GM12865 (cell line): ENCODE measurements around the gene CAST.
"Not testable (repeated sequence)": the region's sequence is repeated elsewhere in the genome, so short reads cannot be mapped to it uniquely, and the experiment has no call there.

ENCODE experiments used
- DNase-seq: peaks from one replicate; pipeline ENCODE4 v3.0.0; 2010; ENCODE audit warnings: low read depth
- H3K4me3 ChIP-seq: 2 replicates; pipeline ENCODE4 v1.5.1; 2011; ENCODE audit warnings: mild to moderate bottlenecking, low read depth, low read length, control low read depth
- TF ChIP-seq, protein P1 (sequence below): IDR thresholded peaks from 2 replicates; pipeline ENCODE4 v1.5.1; 2011; ENCODE audit warnings: low read length, control low read depth, low read depth, inconsistent platforms; ENCODE audit not compliant: insufficient read depth; ENCODE audit errors: missing control alignments

CAST gene

GRCh38 chr5:96661855-96662724 is at the start of gene CAST:
CAST (plus strand) TSS chr5:96662376; CDS start chr5:96662423, 47 bp downstream.
- TF ChIP-seq, protein P1, sequence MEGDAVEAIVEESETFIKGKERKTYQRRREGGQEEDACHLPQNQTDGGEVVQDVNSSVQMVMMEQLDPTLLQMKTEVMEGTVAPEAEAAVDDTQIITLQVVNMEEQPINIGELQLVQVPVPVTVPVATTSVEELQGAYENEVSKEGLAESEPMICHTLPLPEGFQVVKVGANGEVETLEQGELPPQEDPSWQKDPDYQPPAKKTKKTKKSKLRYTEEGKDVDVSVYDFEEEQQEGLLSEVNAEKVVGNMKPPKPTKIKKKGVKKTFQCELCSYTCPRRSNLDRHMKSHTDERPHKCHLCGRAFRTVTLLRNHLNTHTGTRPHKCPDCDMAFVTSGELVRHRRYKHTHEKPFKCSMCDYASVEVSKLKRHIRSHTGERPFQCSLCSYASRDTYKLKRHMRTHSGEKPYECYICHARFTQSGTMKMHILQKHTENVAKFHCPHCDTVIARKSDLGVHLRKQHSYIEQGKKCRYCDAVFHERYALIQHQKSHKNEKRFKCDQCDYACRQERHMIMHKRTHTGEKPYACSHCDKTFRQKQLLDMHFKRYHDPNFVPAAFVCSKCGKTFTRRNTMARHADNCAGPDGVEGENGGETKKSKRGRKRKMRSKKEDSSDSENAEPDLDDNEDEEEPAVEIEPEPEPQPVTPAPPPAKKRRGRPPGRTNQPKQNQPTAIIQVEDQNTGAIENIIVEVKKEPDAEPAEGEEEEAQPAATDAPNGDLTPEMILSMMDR, result no peak
- peak within 1 kb of the TSS; percentile 70 for H3K4me3 ChIP-seq
- DNase-seq, result peak; percentile 95

DNA sequence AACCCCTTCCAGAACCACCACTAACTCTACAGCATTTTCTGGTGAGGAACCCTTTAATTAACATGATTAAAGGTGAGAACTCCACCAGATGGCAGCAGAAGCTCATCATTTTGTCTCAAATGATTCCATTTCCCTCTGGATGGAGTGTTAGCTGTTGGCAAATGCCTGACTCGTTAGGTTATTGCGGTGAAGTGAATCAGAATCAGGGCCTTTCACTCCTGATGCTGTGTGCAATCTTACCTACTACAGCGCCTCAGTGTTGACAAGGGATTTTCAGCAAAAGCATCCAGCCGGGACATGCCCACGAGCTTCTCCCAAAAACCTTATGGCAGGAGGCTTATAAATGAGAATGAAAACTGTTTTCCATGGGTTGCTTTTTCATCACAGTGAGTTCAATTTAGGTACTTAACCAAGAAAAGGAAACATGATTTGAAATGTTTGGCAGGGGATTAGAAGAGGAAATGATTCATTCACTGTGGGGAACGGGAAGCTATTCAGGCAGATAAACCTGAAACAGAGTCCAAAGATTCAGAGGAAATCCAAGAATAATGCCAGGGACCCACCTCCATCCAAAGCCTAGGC is 48.0 kb upstream of the CAST start:
- H3K4me3 ChIP-seq, result no peak overlapping the region
- DNase-seq, result peak; percentile 67
- TF ChIP-seq, protein P1, result peak; percentile 33

DNA sequence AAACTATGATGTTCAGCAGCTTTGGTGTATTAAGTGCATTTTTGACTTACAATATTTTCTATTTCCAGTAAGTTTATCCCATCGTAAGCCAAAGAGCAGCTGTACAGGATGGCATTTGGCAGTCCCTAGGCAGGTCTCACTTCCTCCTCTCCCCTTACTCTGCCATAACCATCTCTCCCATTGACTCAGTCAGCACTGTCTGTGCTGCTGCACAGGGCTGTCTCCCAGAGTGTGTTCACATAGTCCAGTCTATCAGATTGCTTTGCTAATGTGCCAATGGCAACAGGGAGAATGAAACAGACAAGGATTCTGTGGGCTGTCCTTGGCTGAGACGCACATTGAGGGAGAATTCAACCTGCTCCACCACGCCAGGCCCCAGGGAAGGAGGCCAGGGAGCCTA is 47.0 kb upstream of the CAST start:
- TF ChIP-seq, protein P1, result no peak
- no peak overlapping the region for H3K4me3 ChIP-seq
- no peak for DNase-seq

GRCh38 chr5:96616801-96617200 is 45.4 kb upstream of the CAST start:
- no peak for DNase-seq
- H3K4me3 ChIP-seq, result no peak overlapping the region
- TF ChIP-seq, protein P1, result no peak

GRCh38 chr5:96618311-96619016 is 43.7 kb upstream of the CAST start:
- H3K4me3 ChIP-seq, DNase-seq: not testable (repeated sequence)

DNA sequence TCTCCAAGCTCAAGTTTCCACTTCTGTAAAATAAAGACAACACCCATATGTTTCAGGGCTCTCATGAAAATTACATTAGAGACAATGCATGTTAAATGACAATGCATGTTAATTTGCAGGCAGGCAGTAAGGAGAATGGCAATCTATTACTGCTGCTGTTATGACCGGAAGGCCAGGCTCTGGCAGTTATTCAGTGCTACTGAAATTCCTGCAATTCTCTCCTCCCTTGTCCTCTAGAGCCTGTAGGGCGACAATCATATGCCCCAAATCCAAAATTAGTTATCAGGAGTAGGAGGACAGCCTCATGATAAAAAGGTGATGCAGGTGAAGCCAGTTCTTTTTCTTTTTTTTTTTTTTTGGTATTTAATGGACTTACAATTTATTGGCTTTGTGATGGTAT is 42.2 kb upstream of the CAST start:
- TF ChIP-seq, protein P1, result no peak
- no peak overlapping the region for H3K4me3 ChIP-seq
- DNase-seq, result no peak

DNA sequence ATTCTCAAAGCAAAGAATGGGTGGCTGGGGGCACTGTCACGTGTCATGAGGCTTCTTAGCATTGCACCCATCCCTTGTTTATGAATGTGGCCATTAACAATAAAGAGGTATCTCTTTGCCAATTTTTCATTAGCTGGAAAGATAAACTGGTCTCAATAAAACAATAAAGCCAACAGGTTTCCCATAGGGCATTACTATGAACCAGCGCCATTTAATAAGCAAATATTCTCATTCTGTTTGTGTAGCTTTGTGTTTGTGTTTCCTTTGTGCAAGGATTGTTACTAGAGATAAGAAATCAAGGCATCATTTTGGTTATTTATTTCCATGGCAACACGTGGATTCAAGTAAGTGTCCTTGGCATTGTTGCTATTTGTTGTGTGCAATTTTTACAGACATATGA is 37.6 kb upstream of the CAST start:
- no peak for DNase-seq
- TF ChIP-seq, protein P1, result no peak
- H3K4me3 ChIP-seq, result no peak overlapping the region
